HTR-8/SVneo (cell line): Measurements from ENCODE around the gene FRMPD2.

Experiments used
- DNase-seq: peaks from one replicate; pipeline ENCODE4 v3.0.0; 2011; ENCODE audit warnings: low spot score, mixed read lengths; ENCODE audit not compliant: insufficient read length
- FAIRE-seq: peaks from 2 replicates; lab custom pipeline; 2011; peaks lifted over from hg19 to GRCh38; lab: Jason Lieb, UNC

Gene FRMPD2

GRCh38 chr10:48274636-48275035 lies at the start of gene FRMPD2:
TSS of gene FRMPD2 (minus strand) at chr10:48274696. CDS start at chr10:48274567, 129 bp downstream.
- DNase-seq, result no peak

GRCh38 chr10:48322017-48322416 lies 47.5 kb upstream of the FRMPD2 start:
- FAIRE-seq (no peak), DNase-seq (no peak)

More at GRCh38 chr10:48274636-48275035, at the start of gene FRMPD2:
- FAIRE-seq, result no peak

DNA sequence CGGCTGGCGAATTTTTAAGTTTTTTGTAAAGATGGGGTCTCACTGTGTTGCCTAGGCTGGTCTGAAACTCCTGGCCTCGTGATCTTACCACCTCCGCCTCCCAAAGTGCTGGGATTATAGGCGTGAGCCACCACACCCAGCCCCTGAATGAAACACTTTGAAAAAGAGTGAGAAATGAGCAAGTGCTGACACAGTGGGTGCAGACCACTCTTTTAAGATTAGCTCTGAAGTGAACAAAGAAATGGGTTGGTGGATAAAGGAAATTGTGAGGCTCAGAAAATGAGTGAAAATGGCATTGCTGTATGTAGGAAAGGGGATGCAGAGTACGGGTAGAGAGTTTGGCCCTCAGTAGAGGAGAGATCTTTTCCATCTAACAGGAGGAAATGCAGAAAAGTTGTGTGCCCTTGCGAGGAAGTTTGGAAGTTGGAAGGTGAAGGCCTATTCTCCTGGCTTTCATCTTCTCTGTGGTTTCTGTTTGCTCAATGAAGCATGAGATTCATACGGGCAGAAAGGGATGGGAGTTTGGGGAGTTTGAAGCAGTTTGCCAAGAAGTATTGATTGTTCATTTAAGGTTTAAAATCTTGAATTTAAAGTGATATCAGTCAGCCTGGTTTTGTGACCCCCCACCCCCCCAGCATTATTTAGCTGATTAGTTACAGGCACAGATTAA lies 43.0 kb upstream of the FRMPD2 start:
- DNase-seq, result no peak
- no peak for FAIRE-seq

DNA sequence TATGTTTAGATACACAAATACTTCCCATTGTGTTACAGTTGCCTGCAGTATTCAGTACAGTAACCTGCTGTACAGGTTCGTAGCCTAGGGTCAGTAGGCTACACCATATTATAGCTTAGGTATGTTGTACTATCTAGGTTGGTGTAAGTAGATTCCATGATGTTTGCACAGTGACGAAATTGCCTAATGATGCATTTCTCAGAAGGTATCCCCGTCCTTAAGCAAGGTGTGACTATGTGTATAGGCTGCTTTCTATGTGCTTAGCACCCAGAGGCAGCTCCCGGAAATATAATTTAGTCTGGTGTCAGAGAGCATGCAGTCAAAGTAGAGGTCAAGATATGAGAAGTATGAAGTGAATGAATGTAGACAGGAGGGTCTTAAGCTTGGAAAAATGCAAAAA lies 41.7 kb upstream of the FRMPD2 start:
- FAIRE-seq (no peak), DNase-seq (no peak)

GRCh38 chr10:48314107-48314506 lies 39.6 kb upstream of the FRMPD2 start:
- DNase-seq, result no peak
- FAIRE-seq, result no peak

DNA sequence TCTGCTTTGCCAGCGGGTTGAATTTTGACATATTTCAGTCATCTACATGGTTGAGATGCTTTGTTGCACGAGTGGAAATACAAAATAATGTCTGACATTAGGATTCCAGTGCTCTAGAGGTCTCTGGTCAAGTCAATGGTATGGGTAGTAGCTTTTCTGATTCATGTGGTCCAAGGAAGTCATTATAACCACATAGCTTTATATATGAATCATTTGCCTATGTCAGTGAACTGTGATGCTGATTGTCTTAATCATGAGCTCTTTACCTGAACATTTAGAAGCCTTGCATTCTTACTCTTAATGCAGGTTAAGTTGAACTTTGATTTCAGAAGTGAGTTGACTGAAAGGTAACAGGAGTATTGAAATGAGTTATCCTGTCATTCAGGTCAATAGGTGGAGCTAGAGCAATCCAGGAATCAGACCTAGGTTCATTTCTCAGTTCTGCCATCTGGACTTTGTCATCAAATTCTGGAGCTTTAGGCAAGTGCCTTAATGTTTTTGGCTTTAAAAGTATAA lies 35.3 kb upstream of the FRMPD2 start:
- FAIRE-seq, result no peak
- peak; percentile 33 for DNase-seq

DNA sequence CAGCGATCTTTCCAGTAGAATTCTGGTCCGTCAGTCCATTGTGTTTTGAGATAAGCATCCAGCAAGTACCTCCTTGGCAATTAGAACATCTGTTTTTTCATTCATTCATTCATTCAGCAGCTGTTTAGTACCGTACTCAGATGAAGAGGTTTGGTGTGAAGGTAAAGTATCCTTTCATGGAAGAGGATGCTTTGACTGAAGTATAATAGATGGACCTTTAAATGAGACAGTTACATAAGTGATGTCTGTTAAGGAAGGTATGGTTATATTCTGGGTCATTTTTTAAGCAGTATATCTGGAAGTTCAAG lies 33.2 kb upstream of the FRMPD2 start:
- FAIRE-seq (no peak), DNase-seq (no peak)

DNA sequence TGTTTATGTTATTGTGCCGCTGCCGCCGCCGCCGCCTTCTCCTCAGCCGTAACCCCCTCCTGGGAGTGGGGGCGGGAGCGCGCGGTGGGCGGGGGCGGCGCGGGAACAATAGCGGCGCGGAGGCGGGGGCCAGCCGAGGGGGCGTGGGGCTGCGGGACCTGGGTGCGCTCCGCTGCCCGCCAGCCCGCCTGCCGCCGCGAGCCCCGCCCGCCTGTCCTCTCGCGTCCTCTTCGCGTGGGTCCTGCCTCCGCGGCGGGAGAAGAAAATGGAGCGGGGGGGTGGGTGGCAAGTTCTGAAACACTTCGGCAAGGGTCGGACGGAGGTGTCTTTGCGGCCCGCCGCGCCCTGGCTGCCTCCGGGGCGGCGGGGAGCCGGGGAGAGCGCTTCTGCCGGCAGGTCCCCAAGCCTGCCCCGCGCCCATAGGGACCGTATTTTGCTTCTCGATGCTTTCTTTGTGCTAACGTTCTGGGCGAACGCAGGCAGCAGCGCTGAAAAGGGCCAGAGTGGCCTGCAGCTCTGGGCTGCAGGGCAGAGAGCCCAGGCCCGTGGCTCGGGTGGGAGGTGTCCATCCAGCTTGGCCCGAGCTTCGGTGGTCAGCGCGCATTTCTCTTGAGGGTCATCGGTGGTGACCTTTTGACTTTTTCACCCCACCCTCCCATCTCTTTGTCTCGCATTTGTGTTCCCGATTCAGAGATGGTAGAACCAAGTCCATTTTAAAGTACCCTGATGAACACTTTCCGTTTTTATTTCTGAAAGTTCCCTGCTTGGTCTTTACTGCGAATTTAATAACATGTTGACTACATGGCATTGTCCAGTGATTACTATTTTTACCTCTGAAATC lies 32.6 kb upstream of the FRMPD2 start:
- FAIRE-seq (no peak), DNase-seq (peak; percentile 30)

GRCh38 chr10:48306265-48306869 lies 31.9 kb upstream of the FRMPD2 start, which contains the start of gene MAPK8:
TSS of gene MAPK8 (plus strand) at chr10:48306677. CDS start at chr10:48401661, 94,984 bp downstream.
- peak; percentile 75 for FAIRE-seq
- DNase-seq, result peak; percentile 93

- DNase-seq, result no peak
- no peak for FAIRE-seq
Observed at GRCh38 chr10:48305905-48306264, 31.4 kb upstream of the FRMPD2 start.

GRCh38 chr10:48302515-48303476 lies 28.3 kb upstream of the FRMPD2 start:
- DNase-seq, result no peak
- FAIRE-seq, result no peak

GRCh38 chr10:48300556-48300955 lies 26.1 kb upstream of the FRMPD2 start:
- DNase-seq (no peak), FAIRE-seq (no peak)

DNA sequence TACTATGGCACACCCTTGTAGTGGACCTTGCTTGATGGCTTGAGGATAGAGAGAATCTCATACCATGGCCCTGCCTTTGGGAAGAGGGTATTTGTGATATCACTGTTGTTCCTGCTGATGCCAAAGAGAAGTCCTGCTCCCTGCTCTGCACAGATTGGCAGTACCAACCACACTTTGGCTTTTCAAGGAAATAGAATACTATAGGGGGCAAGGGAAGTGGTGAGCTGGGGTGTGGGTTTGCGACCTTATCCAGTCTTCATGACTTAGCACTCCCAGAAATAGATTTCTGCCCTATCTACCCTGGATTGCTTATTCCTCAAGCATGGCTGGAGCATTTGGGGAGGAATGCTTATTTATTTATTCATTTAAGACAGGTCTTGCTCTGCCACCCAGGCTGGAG lies 25.2 kb upstream of the FRMPD2 start:
- DNase-seq (no peak), FAIRE-seq (no peak)

DNA sequence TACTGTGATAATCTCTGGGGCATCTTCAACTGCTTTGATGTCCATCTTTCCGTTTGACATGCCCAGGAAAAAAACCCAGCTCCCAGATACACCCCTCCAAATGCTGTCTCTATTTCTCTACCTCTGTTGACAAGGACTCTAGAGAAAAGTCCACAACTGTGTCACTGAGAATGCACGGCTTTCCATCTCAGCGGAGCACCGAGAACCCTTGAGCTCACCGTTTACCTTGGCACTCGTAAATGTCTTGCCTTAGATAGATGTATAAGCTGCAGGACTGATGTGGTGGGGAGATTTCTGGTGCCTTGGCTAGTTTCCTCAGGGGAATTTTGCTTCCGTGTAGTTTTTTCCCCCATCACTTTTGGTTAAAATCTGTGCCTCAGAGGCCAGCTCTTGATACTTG lies 24.6 kb upstream of the FRMPD2 start:
- DNase-seq (no peak), FAIRE-seq (no peak)

DNA sequence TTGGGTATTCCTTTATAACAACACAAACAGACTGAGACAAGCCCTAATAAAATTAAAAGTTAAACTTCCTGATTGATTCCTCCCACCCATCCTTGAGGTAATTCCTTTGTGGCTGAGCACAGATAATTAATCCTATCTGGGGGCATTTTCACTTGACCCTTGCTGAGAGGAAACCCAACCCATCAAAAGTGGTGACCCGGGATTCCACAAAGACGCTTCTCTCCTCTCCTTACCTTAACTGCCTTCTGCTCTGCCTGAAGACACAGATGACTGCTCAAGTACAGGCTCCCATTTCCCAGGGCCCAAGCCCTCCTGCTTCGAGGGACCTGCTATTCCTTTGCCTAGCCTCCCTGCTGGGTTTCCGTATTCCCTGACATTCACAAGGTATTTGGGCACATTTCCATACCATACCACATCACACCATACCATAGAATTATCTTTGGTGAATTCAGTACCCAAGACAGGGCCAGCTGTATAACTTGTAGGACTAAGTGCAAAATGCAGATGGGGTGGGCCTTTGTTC lies 22.1 kb upstream of the FRMPD2 start:
- FAIRE-seq, result no peak
- no peak for DNase-seq

- no peak for DNase-seq
- no peak for FAIRE-seq
Observed at GRCh38 chr10:48294431-48294830, 19.9 kb upstream of the FRMPD2 start.

DNA sequence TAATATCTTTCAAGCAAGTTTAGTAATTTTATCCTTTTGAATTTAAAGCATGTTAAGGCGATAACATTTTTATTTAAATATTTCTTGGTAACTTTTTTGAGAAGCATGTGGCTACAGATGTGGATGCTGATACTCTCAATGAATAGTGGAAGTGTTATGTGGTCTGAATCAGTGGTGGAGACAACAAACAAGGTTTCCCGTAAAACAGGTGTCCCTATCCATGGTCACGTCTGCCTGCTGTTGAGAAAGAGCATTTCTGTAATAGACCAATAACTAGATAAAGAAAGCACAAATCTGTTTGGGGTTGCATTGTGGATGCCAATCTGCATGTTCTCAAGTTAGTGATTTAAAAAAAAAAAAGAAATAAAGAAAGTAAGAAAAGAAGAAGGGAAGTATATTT lies 18.1 kb upstream of the FRMPD2 start:
- no peak for FAIRE-seq
- no peak for DNase-seq

DNA sequence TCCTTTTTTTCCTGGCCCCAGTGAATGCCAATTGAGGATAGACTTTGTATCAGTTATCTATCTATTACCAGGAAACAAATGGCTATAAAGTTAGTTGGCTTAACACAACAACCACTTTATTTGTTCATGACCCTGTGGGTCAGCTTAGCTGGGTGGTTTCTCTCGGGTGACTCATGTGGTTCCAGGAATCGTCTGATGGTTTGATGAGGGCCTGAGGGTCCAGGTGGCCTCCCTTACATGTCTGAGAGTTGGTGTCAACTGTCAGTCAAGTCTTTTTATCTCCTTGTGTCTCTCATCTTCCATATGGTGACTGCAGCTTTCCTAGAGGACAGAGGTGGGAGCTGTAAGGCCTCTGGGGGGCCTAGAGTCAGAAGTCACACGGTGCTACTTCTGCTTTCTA lies 16.7 kb upstream of the FRMPD2 start:
- no peak for FAIRE-seq
- DNase-seq, result no peak

DNA sequence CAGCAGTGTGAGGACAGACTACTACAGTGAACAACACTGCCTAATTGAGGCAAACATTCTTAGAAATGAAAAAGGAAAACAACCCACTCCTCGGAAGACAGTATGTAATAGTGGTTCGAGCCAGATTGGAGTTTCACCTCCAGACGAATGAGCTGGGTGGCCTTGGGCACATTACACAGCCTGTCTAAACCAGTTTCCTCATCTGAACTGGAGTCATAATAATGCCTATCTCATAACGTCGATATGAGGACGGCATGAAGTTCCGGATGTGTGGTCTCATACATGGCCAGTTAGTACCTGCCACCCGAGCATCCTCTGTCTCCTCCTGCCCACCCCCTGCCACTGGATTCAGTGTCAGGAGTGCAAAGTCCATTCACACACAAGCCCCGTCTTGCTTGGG lies 15.8 kb upstream of the FRMPD2 start:
- FAIRE-seq (no peak), DNase-seq (no peak)
